Left lung (tissue), 10 donors: Measurements from ENCODE around the gene FAM219A. TPM values are rescaled to one million over a fixed set of nuclear protein-coding genes. Genes with fewer than 3 reads are reported as not detected.

Experiments used
- ATAC-seq: fragments of 200-7000 bp; cut with Tn5 transposase; one replicate; pipeline ENCODE4 v1.9.1; 2020; ENCODE audit warnings: moderate library complexity
- DNase-seq, 4 donors: peaks; one replicate each; pipeline ENCODE4 v3.0.0-alpha.2; 2013 to 2020
- H3K27ac ChIP-seq, 2 donors: fragments of 200-600 bp; sonication (generic) in 1 of 2; one replicate each; pipeline versions ENCODE4 v1.5.0 to v1.8.0; 2020 to 2021
- H3K27me3 ChIP-seq, 2 donors: fragments of 200-600 bp; sonication (generic) in 1 of 2; one replicate each; pipeline versions ENCODE4 v1.5.0 to v1.8.0; 2020 to 2021
- H3K36me3 ChIP-seq, 2 donors: fragments of 200-600 bp; sonication (generic) in 1 of 2; one replicate each; pipeline versions ENCODE4 v1.5.0 to v1.8.0; 2020 to 2021
- H3K4me1 ChIP-seq, 2 donors: fragments of 200-600 bp; one replicate each; pipeline ENCODE4 v1.8.0; 2021
- H3K4me3 ChIP-seq, 2 donors: fragments of 200-600 bp; sonication (generic) in 1 of 2; one replicate each; pipeline versions ENCODE4 v1.5.0 to v1.8.0; 2020 to 2021; ENCODE audit warnings: mild to moderate bottlenecking in 1 of 2
- H3K9me3 ChIP-seq, 2 donors: fragments of 200-600 bp; sonication (generic) in 1 of 2; one replicate each; pipeline versions ENCODE4 v1.5.0 to v1.8.0; 2020 to 2021
- CTCF ChIP-seq, 2 donors: fragments of 200-600 bp; sonication (generic) in 1 of 2; IDR thresholded peaks; one replicate each; pipeline versions ENCODE4 v1.5.0 to v1.8.0; 2021; ENCODE audit warnings: antibody characterized with exemption in 2 of 2
- intact Hi-C, 2 donors: fragments of 100-400 bp; cut with DNase I; formaldehyde crosslinking; loops; one replicate each; pipeline versions ENCODE4 v1.11.2 to v1.14.2; 2022
- polyA plus RNA-seq, 6 donors: library from polyadenylated mRNA; unstranded; fragments of 120-200 nt; gene quantifications; one replicate each; pipeline ENCODE4 v1.2.1, GENCODE V29; 2013; ENCODE audit not compliant: insufficient read length in 6 of 6
- total RNA-seq, 2 donors: library from RNA; stranded (reverse); fragmentation: NEBNext Ultra II Directional; extraction: Animal tissue kit (Norgen Biotek cat#: 25700); gene quantifications; one replicate each; pipeline ENCODE4 v1.2.1, GENCODE V29; 2021
- donor health status: DM: no; HTN: yes; CAD: no.
- donor health status: DM: no; HTN: no; CAD: no.

The FAM219A gene
- total and polyA plus RNA-seq, 8 donors, result 12.3 to 23.0 (median 14.6) TPM

GRCh38 chr9:34463901-34464232 is 5.5 kb upstream of the FAM219A start:
- ATAC-seq, result no peak
- no peak for TF ChIP-seq CTCF (IDR thresholded peaks at IDR 0.05)
- intact Hi-C loops, result no loop called here
- no peak for DNase-seq
- peaks cover 0 to 3% of the 10 kb centered on the region in 2 donors for H3K4me1 ChIP-seq
- no peaks in the 10 kb centered on the region for H3K36me3 ChIP-seq
- no peak overlapping the region for H3K4me3 ChIP-seq
- peaks cover 0 to 6% of the 10 kb centered on the region in 2 donors for H3K27me3 ChIP-seq
- no peak overlapping the region for H3K27ac ChIP-seq
- no peaks in the 10 kb centered on the region for H3K9me3 ChIP-seq

- Histone ChIP-seq H3K4me3 (no peak overlapping the region), H3K27me3 (peaks cover 0 to 6% of the 10 kb centered on the region in 2 donors), H3K27ac (no peak overlapping the region), H3K36me3 (no peaks in the 10 kb centered on the region), H3K9me3 (no peaks in the 10 kb centered on the region), H3K4me1 (peaks cover 0 to 7% of the 10 kb centered on the region in 2 donors)
- no peak for ATAC-seq
- intact Hi-C loops, result no loop called here
- no peak for TF ChIP-seq CTCF (IDR thresholded peaks at IDR 0.05)
- DNase-seq, result no peak
These were observed 4.9 kb upstream of the FAM219A start for GRCh38 chr9:34463098-34463900.

GRCh38 chr9:34459941-34460340 is 1.6 kb upstream of the FAM219A start:
- H3K36me3 ChIP-seq, result no peaks in the 10 kb centered on the region
- no peak overlapping the region for H3K27ac ChIP-seq
- H3K27me3 ChIP-seq, result peaks cover 0 to 6% of the 10 kb centered on the region in 2 donors
- no peaks in the 10 kb centered on the region for H3K9me3 ChIP-seq
- peaks cover 5 to 33% of the 10 kb centered on the region in 2 donors for H3K4me1 ChIP-seq
- DNase-seq, result no peak
- no peak overlapping the region for H3K4me3 ChIP-seq
- intact Hi-C loops, result no loop called here
- ATAC-seq, result no peak
- no peak for TF ChIP-seq CTCF (IDR thresholded peaks at IDR 0.05)

- Histone ChIP-seq H3K36me3 (no peaks in the 10 kb centered on the region), H3K27me3 (peaks cover 0 to 6% of the 10 kb centered on the region in 2 donors), H3K9me3 (no peaks in the 10 kb centered on the region), H3K4me1 (peaks cover 5 to 36% of the 10 kb centered on the region in 2 donors), H3K27ac (no peak overlapping the region), H3K4me3 (no peak overlapping the region)
- no peak for ATAC-seq
- intact Hi-C loops, result no loop called here
- DNase-seq, result no peak
- TF ChIP-seq CTCF (IDR thresholded peaks at IDR 0.05), result no peak
These were observed 986 bp upstream of the FAM219A start for GRCh38 chr9:34459356-34459755.

- DNase-seq, result no peak
- peak overlapping the region in 1 of 2 donors; percentile 84 for H3K27ac ChIP-seq
- ATAC-seq, result no peak
- no peaks in the 10 kb centered on the region for H3K36me3 ChIP-seq
- H3K4me3 ChIP-seq, result peak overlapping the region in 1 of 2 donors; percentile 88
- no peaks in the 10 kb centered on the region for H3K9me3 ChIP-seq
- peaks cover 0 to 6% of the 10 kb centered on the region in 2 donors for H3K27me3 ChIP-seq
- intact Hi-C loops, result no loop called here
- TF ChIP-seq CTCF (IDR thresholded peaks at IDR 0.05), result no peak
- peaks cover 5 to 36% of the 10 kb centered on the region in 2 donors for H3K4me1 ChIP-seq
These were observed 580 bp upstream of the FAM219A start for GRCh38 chr9:34458959-34459340.
